SU-DHL-6 (cell line): ENCODE results near the gene ROCK2.

ENCODE experiments used
- EZH2phosphoT487 ChIP-seq: fragments of 200-600 bp; sonication (generic), shearing (Covaris generic); conservative IDR thresholded peaks from 2 replicates; pipeline ENCODE4 v1.6.1; 2018; ENCODE audit warnings: mild to moderate bottlenecking, antibody characterized with exemption, low read length, moderate library complexity, mixed read lengths
- TF ChIP-seq, protein P1 (sequence below): fragments of 200-600 bp; sonication (generic); IDR thresholded peaks from one replicate; pipeline ENCODE4 v1.5.1; 2017; ENCODE audit warnings: antibody characterized with exemption, mild to moderate bottlenecking, low read length, moderate library complexity; ENCODE audit not compliant: insufficient read depth, poor library complexity, severe bottlenecking

GRCh38 chr2:11243512-11243911 is 100.9 kb downstream of the ROCK2 start:
- TF ChIP-seq, protein P1, sequence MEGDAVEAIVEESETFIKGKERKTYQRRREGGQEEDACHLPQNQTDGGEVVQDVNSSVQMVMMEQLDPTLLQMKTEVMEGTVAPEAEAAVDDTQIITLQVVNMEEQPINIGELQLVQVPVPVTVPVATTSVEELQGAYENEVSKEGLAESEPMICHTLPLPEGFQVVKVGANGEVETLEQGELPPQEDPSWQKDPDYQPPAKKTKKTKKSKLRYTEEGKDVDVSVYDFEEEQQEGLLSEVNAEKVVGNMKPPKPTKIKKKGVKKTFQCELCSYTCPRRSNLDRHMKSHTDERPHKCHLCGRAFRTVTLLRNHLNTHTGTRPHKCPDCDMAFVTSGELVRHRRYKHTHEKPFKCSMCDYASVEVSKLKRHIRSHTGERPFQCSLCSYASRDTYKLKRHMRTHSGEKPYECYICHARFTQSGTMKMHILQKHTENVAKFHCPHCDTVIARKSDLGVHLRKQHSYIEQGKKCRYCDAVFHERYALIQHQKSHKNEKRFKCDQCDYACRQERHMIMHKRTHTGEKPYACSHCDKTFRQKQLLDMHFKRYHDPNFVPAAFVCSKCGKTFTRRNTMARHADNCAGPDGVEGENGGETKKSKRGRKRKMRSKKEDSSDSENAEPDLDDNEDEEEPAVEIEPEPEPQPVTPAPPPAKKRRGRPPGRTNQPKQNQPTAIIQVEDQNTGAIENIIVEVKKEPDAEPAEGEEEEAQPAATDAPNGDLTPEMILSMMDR, result no peak
- no peak for TF ChIP-seq EZH2phosphoT487
